ENCODE data around the gene TRAF2.
A peak's percentile ranks its signal among the peaks of the same experiment; 100 is the strongest.

Gene TRAF2

GRCh38 chr9:136942881-136943230 lies 56.5 kb downstream of the TRAF2 start:
- Histone ChIP-seq H3K36me3 (replicated peaks) (peaks cover 45% of the 10 kb centered on the region), H3K4me3 (ENCODE audit: low read depth, low read length) (peak overlapping the region; percentile 76), H3K27me3 (replicated peaks) (no peaks in the 10 kb centered on the region), H3K27ac (no peak overlapping the region)
- no peak for DNase-seq
- in situ Hi-C loops (cut with HindIII; ENCODE audit: low pct_ligation_motif_present, low sequenced_read_pairs), result loop anchor here (25.0 kb wide), 1 partner anchor 94 kb away; the partner anchor contains the start of genes ABCA2, FUT7 and NPDC1
- no peak for TF ChIP-seq CTCF (IDR thresholded peaks at IDR 0.05; ENCODE audit: low read depth, low read length, missing control alignments)

- peaks cover 45% of the 10 kb centered on the region for H3K36me3 ChIP-seq (replicated peaks)
- in situ Hi-C loops (cut with HindIII; ENCODE audit: low pct_ligation_motif_present, low sequenced_read_pairs), result loop anchor here (25.0 kb wide), 1 partner anchor 94 kb away; the partner anchor contains the start of genes ABCA2, FUT7 and NPDC1
- H3K4me3 ChIP-seq (ENCODE audit: low read depth, low read length), result peak overlapping the region; percentile 76
- TF ChIP-seq CTCF (IDR thresholded peaks at IDR 0.05; ENCODE audit: low read depth, low read length, missing control alignments), result no peak
- peak; percentile 21 for DNase-seq
- H3K27ac ChIP-seq, result peak overlapping the region; percentile 75
- no peaks in the 10 kb centered on the region for H3K27me3 ChIP-seq (replicated peaks)
Measured at GRCh38 chr9:136943291-136944211, 57.2 kb downstream of the TRAF2 start.

GRCh38 chr9:136944212-136944518 lies 57.8 kb downstream of the TRAF2 start:
- in situ Hi-C loops (cut with HindIII; ENCODE audit: low pct_ligation_motif_present, low sequenced_read_pairs), result loop anchor here (25.0 kb wide), 1 partner anchor 93 kb away; the partner anchor contains the start of genes ABCA2, FUT7 and NPDC1
- H3K27me3 ChIP-seq (replicated peaks), result no peaks in the 10 kb centered on the region
- H3K36me3 ChIP-seq (replicated peaks), result peaks cover 42% of the 10 kb centered on the region
- H3K27ac ChIP-seq, result peak overlapping the region; percentile 75
- peak overlapping the region; percentile 76 for H3K4me3 ChIP-seq (ENCODE audit: low read depth, low read length)
- no peak for DNase-seq
- no peak for TF ChIP-seq CTCF (IDR thresholded peaks at IDR 0.05; ENCODE audit: low read depth, low read length, missing control alignments)

GRCh38 chr9:136944519-136945332 lies 58.4 kb downstream of the TRAF2 start, which contains the start of the genes C8G and FBXW5:
Gene C8G (plus strand): TSS chr9:136945243. CDS start chr9:136945321, 78 bp downstream.
Gene FBXW5 (minus strand): TSS chr9:136944738. CDS start chr9:136944083, 655 bp downstream.
- DNase-seq, result peak; percentile 75
- peak within 1 kb of the TSS; percentile 75 for H3K27ac ChIP-seq
- in situ Hi-C loops (cut with HindIII; ENCODE audit: low pct_ligation_motif_present, low sequenced_read_pairs), result loop anchor here (25.0 kb wide), 1 partner anchor 93 kb away; the partner anchor contains the start of genes ABCA2, FUT7 and NPDC1
- peak within 1 kb of the TSS; percentile 76 for H3K4me3 ChIP-seq (ENCODE audit: low read depth, low read length)
- TF ChIP-seq CTCF (IDR thresholded peaks at IDR 0.05; ENCODE audit: low read depth, low read length, missing control alignments), result peak; percentile 76
- peaks cover 36% of the 10 kb centered on the region for H3K36me3 ChIP-seq (replicated peaks)
- no peaks in the 10 kb centered on the region for H3K27me3 ChIP-seq (replicated peaks)

- no peak for DNase-seq
- Histone ChIP-seq H3K27me3 (replicated peaks) (no peaks in the 10 kb centered on the region), H3K36me3 (replicated peaks) (peaks cover 27% of the 10 kb centered on the region), H3K4me3 (ENCODE audit: low read depth, low read length) (no peak overlapping the region), H3K27ac (no peak overlapping the region)
- in situ Hi-C loops (cut with HindIII; ENCODE audit: low pct_ligation_motif_present, low sequenced_read_pairs), result loop anchor here (25.0 kb wide), 1 partner anchor 92 kb away; the partner anchor contains the start of genes ABCA2, FUT7 and NPDC1
- TF ChIP-seq CTCF (IDR thresholded peaks at IDR 0.05; ENCODE audit: low read depth, low read length, missing control alignments), result no peak
Measured at GRCh38 chr9:136945333-136946227, 59.3 kb downstream of the TRAF2 start.

Measured in brain microvascular endothelial cell (primary cell).